Fibroblast of pulmonary artery (primary cell): ENCODE data around the gene NHLH2.

Experiments
- DNase-seq: peaks from one replicate; pipeline ENCODE4 v3.0.0-alpha.2; 2010; ENCODE audit warnings: low read depth
- H3K4me3 ChIP-seq: replicated peaks from 2 replicates; pipeline ENCODE4 v1.5.1; 2011; ENCODE audit warnings: low read depth, mild to moderate bottlenecking, control low read depth, low read length, moderate library complexity
- TF ChIP-seq, protein P1 (sequence below): IDR thresholded peaks from 2 replicates; pipeline ENCODE4 v1.5.1; 2011; ENCODE audit warnings: mild to moderate bottlenecking, control low read depth, low read length, inconsistent platforms; ENCODE audit errors: missing control alignments

The NHLH2 gene

GRCh38 chr1:115840605-115841460, at the start of gene NHLH2:
TSS of gene NHLH2 (minus strand) at chr1:115841126. CDS start at chr1:115838372, 2,754 bp downstream.
- TF ChIP-seq, protein P1, sequence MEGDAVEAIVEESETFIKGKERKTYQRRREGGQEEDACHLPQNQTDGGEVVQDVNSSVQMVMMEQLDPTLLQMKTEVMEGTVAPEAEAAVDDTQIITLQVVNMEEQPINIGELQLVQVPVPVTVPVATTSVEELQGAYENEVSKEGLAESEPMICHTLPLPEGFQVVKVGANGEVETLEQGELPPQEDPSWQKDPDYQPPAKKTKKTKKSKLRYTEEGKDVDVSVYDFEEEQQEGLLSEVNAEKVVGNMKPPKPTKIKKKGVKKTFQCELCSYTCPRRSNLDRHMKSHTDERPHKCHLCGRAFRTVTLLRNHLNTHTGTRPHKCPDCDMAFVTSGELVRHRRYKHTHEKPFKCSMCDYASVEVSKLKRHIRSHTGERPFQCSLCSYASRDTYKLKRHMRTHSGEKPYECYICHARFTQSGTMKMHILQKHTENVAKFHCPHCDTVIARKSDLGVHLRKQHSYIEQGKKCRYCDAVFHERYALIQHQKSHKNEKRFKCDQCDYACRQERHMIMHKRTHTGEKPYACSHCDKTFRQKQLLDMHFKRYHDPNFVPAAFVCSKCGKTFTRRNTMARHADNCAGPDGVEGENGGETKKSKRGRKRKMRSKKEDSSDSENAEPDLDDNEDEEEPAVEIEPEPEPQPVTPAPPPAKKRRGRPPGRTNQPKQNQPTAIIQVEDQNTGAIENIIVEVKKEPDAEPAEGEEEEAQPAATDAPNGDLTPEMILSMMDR = no peak
- no peak within 1 kb of the TSS for H3K4me3 ChIP-seq
- no peak for DNase-seq

GRCh38 chr1:115890580-115890979, 49.7 kb upstream of the NHLH2 start:
- TF ChIP-seq, protein P1 = no peak
- no peak overlapping the region for H3K4me3 ChIP-seq
- no peak for DNase-seq

GRCh38 chr1:115888976-115889375, 48.0 kb upstream of the NHLH2 start:
- no peak overlapping the region for H3K4me3 ChIP-seq
- no peak for DNase-seq
- TF ChIP-seq, protein P1 = no peak

- peak; percentile 3 for DNase-seq
- TF ChIP-seq, protein P1 = no peak
Measured at GRCh38 chr1:115882913-115883902, 42.3 kb upstream of the NHLH2 start.

GRCh38 chr1:115880981-115881672, 40.2 kb upstream of the NHLH2 start:
- no peak overlapping the region for H3K4me3 ChIP-seq
- no peak for DNase-seq
- TF ChIP-seq, protein P1 = no peak

More at GRCh38 chr1:115882913-115883902, 42.3 kb upstream of the NHLH2 start:
- H3K4me3 ChIP-seq = no peak overlapping the region

DNA sequence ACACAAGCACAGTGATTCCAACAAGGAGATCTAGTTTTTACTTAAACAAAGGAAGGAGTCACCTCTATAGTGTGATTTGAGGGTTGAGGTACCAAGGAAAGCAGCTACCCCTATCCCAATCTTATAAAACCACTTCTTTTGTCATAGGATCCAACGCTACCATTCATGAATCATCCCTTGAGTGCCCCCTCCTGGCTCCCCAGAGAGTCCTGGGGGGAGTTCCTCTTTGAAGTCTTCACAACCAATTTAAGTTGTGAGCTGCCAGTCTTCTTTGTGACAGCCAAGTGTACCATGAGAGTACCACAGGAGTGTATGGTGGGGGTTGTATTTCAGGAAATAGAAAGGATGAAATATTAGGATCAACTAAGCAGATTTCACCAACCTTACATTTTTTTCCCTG, 39.1 kb upstream of the NHLH2 start:
- TF ChIP-seq, protein P1 = no peak
- H3K4me3 ChIP-seq = no peak overlapping the region
- DNase-seq = no peak
